Dermis blood vessel endothelial cell (primary cell): ENCODE results near the gene CNTN5. TPM values are rescaled to one million over a fixed set of nuclear protein-coding genes. Genes with fewer than 3 reads are reported as not detected.

Experiments used
- DNase-seq: peaks from one replicate; pipeline ENCODE4 v3.0.0; 2010
- total RNA-seq: library from RNA; depleted of rRNA; stranded (reverse); fragments of >200 nt; gene quantifications from 2 replicates; pipeline ENCODE4 v1.2.3, GENCODE V29; 2014

Gene CNTN5
- total RNA-seq, 1 donor from 2014 or later, result not detected

DNA sequence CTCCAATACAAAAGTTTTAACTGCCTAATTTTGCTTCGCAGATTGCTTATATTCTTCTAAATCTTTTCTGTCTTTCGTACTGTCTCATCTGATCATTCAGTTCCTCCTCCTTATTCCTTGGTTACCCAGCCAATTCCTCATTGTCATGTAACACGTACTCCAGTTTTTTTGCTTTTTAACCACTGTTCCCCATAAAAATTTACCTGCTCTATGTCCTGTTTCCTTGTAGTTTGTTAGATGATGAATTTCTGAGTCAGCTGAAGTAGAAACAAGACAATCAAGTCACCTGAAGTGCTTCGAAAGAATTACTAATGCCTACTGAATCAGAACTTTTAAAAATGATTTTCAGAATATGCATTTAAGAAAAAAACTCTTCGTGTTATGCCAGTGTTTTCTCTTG, 150.6 kb downstream of the CNTN5 start:
- DNase-seq, result no peak

DNA sequence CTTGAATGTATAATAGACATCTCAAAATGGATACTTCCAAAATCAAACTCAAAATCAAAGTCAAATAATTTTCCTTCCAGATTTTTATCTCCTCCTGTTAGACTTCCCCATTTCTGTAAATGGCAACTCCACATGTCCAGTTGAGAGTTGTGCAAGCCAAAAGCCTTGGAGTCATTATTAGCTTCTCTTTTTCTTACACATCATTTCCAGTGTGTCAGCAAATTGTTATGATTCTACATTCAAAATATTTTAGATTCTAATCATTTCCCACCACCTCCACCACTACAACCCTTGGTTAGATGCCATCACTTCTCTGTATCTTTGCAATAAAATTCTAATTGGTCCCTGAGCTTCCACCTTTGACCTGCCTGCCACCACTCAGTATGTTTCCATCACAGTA, 155.7 kb downstream of the CNTN5 start:
- no peak for DNase-seq

DNA sequence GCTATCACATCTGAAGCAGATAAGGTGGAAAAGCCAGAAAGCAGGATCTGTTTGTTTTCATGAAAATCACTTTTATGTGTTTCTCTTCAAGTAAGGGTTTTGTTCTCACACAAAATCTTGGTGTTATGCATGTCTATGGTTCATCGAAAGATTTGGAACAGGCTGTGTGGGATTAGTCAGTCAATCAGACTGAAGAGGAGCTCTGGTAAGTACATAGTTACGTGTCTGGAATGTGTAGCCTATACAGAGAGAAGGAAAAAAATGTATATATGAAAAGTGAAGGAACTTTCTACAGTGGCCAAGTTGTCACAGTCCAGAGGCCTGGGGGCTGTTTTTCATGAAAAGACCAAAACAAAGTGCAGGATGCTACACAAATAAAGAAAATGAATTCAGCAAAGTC, 156.7 kb downstream of the CNTN5 start:
- DNase-seq, result no peak

DNA sequence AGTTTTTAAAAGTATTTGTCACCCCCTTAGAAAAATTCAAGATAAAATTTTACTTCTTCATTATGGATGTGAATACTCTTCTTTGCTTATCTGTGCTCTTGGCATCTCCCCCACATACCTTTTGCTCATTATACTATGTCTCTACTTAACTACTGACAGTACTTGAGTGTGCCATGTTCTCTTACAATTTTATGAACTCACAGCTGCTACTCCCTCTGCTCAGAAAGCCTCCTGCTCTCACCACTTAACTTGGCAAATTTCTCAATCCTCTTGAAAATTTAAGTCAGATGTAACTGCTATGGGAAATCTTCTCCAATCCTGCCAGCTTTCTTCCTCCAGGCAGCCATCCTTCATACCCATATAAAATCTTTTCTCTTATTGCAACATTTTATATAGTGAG, 163.4 kb downstream of the CNTN5 start:
- no peak for DNase-seq

DNA sequence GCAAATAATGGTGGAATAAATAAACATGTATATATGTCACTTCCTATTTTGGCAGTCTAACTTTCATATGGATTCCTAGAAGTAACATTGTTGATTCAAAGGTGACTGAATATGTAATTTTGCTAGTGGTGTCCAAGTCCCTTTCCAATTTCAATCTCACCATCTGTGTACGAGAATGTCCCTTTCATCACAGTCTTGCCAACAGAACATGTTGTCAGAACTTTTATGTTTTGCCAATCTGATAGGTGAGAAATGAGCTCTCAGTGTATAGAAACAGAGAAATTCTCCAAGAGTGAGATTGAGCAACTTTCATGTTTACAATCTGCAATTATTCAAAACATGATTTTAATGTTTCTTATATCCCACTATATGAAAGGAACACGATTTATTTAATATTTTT, 167.5 kb downstream of the CNTN5 start:
- no peak for DNase-seq

DNA sequence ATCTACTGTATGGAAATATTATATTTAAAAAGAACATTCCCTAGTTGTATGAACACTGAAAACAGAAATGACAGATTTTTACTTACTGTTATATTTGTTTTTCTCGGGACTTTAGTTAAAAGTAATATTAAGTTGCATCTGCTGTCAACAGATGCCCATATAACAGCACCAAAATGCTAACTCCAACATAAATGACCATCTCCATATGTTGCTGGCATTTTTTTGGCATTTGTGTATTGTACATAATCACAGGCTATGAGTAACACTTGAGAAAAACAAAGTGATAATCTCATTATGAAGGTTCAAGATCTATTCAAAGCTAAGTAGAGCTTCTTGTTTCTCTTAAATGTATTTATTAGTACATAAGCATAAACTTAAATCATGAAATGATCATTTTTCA, 172.0 kb downstream of the CNTN5 start:
- DNase-seq, result no peak

DNA sequence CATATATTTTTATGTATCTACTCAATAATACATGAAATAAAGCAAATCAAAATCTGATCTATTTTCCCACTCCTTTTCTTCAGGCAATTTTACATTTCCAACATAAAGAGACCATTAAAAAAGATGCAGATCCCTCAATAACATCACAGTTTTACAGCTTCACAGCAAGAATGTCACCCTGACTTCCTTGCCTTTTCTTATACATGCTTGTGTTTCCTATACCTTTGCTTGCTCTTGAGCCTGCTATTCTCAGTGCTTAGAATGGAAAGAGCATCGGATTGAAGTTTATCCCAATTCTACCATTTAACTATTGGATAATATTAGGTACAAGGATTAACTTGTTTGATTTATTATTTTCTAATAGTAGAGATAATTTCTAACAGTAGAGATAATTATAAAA, 176.7 kb downstream of the CNTN5 start:
- DNase-seq, result no peak

DNA sequence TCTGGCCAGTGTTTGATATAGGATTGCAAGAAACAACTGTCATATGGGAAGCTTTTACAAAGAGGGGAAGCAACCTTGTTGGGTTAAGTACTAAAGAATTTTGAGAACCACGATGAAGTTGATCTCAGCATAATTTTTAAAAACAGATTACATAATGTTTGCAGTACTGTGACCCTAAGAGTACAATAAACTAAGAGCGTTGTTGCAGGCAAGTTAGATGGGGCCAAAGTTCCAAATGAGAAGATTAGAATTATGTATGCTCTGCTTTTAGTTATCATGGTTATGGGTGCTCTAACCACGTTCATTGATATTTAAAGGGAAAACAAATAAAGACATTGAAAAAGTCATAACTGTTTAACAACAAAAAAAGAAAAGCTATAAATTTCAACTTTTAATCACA, 177.5 kb downstream of the CNTN5 start:
- no peak for DNase-seq

DNA sequence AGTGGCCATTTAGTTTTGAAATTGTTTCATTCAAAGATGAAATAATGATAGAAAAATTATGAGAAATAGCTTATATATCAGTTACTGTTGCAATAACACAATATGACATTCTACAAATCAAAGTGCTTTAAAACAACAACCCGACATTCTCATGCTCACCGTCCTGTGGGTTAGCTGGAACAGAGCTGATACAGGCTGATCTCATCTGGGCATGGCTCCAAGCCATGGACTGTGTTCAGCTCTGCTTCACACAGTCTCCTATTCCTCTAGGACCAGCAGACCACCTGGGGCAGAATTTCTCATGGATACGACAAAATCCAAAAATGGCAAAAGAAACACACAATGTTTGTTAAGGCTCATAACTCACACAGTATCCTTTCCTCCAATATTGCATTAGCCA, 178.6 kb downstream of the CNTN5 start:
- no peak for DNase-seq

DNA sequence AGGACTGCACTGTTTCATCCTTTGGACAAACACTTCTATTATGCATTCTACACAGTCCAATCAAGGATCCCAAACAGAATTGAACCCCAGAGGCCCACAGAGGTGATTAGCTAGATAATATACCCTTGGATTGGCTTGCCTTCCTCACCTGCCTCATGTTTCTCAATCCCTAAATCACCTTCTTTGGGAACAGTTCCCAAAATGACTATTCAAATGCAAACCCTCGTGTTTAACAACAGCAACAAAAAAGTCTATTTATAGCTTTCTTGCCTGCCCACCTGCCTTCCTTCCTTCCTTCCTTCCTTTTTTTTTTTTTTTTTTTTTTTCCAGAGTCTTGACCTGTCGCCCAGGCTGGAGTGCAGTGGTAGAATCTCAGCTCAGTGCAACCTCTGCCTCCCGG, 180.0 kb downstream of the CNTN5 start:
- DNase-seq, result no peak

DNA sequence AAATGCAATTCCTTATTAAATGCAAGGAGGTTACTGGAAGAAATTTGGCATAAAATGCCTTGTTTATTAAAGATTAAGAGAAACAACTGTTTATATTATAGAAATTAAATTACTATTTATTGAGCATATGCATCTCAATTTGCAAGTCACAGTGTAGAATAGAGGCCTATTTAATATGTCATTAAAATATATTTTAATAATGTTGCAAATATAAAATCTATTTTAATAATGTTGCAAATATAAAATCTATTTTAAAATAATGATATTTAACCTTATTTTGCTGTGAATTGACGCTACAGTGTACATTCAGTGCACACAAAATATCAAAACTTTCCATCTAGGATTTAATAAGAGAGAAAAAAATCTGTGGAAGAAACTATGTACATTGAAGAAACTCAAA, 188.1 kb downstream of the CNTN5 start:
- DNase-seq, result no peak

DNA sequence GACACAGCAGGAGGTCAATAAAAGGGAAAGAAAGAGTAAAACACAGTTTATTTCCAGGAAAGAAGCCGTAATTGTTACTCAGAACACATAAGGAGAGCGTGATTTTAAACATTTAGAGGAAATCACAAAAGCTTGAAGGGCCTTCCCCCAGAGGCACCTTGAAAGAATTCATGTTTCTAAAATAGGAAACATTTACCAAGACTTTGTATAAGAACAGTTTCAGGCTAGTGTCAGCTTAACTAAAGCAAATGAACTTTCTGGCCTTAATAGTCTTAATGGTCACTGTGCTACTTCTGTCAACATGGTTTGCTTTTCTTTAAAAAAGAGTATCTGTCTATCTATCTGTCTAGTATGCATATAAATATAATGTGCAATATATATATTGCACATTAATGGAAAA, 208.8 kb downstream of the CNTN5 start:
- no peak for DNase-seq

DNA sequence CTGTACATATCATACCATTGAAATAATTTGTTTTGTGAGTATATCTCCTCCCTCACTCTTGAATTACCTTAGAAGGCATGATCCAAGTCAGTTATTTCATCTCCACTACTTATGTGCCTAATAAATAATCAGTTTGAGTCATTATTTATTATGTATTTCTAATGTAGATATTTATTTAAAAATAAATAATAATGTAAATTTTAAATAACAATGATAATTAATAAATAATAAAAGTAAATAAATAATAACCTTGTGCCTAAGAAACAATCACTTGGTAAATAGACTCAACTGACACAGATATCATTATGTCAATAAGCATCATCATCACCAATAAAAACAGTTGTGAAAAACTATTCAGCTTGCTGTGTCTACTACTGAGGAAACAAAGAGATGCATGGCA, 213.8 kb downstream of the CNTN5 start:
- no peak for DNase-seq

DNA sequence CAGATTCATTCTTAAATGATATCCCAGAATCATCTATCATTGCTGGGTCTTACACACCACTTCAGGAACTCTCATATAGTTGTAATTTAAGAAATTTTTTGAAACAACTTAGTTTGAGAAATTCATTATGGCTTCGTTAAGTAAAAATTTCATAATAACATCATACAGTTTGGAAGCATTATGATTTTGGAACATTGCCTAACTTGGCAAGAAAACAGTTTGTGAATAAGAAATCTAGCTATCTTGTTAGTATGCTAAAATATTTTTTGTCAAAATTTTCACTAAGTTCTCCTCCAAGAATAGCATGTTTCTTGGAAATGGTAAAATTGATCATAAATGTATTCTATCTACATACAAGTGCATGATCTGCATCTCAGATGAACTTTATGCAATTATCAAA, 217.7 kb downstream of the CNTN5 start:
- DNase-seq, result no peak

DNA sequence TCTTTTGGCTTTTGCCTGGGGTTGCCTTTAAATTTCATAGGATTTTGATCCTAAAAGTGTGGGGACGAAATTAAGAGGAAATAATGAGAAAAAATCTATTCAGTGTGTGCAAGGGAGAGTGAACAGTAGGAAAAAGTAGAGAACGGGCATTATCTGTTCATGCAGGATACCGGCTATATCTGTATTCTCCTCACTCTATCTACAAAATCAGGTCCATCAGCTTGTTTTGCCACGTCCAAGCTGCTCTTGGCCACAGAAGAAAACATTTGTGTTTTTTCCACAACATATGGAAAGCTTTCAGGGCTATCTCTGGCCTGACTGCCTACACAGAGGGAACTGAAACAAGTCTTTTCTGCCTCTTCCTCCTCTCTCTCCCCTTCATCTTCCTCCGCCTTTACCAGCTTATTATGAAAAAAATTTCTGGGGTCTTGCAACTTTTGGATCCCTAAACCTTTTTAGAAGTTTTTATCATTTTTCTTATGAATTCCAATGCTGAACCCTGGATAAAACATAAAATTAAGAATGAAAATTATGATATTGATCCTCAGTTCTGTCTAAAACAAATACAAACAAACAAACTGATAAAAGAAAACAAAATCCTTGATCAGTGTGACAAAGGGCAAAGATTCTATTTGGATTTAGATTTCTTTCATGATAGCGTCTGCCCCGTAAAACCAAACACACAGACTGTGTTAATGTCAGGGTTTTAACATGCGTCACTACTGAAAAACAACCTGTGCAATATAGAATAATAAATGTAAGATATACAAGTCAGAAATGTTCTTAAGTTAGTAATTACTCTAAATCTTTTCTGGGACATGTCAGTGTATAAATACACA, 219.7 kb downstream of the CNTN5 start:
- no peak for DNase-seq

DNA sequence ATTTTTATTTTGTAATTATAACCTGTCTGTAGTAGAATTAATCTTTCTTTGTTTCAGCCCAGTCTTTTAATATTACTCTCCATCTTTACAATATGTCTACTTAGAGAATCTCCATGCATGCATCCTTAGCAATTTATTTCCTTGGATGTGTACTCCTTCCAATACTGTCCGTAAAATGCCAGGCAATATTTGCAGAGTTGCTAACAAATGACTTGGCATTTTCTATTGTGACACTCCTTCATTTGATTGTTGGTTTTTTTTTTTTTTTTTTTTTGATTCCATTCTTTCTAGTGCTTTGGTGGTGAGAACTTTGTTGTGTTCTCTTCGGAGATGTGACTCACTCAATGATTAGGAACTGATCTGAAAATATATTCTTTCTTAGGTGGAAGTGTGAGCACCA, 220.3 kb downstream of the CNTN5 start:
- DNase-seq, result no peak

DNA sequence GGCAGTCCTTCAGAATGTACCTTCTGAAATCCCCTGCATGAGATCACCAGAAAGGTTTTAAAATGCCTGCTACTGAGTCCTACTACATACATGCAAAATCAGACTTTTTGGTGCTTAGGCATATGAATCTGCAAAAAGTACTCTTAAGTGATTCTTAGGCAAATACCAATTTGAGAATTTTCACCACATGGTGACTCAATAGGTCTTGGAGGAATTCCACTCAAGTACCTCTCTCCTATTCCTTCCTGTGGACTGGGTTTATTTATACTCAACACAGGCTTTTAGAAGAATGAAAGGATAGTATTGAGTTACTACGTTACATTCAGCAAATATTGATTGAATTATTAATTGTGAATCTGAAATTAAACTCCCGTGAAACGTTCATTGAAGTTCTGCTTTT, 223.9 kb downstream of the CNTN5 start:
- DNase-seq, result no peak

DNA sequence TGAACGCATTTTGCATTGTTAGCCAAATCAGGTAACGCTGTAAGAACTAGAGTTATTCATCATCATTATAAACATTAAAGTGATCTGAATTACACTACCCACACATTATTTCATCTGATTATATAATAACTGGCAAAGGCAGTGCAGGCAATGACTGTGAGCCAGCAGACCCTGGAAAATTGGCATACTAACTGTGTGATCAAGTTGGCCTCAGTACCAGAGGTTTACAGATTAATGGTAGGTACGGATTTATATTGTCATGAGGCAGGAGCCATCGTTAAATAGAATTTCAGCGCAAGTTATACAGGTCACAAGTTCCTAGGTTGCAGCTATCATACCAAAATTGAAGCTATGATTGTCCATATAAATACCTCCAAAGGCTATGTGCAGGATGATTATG, 225.4 kb downstream of the CNTN5 start:
- no peak for DNase-seq

DNA sequence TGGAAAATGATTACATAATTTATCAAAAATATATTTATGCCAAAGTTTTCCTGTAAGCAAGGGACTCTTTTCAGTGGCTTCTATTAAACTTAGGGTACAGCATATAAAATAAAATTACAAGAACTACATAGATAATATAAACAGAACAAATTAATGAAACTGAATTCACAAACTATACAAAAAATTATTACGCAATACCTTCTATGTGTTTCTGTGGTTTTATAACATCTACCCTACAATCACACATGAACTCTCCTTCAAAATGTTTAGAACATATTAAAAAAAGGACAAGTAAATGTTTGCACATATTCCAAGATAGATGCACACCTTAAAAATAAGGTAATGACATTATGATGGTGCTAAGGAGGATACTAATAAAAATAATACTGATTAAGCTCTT, 235.9 kb downstream of the CNTN5 start:
- no peak for DNase-seq

DNA sequence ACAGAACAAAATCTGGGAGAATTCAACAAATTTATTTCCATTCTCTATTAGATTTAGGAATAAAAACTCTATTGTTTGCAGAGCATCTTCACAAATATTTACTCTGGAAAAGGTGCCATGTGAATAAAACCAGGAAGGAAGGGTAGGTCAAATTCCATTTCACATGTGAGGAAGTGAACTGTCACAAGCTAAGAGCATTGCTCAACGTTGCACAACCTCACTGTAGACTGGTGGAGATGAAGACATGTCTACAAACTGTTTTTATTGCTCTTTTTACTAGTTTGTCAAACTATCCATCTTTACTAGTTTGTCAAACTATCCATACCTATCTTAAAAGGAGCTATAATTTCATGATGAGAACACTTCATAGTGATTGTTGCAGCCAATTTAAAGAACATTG, 236.4 kb downstream of the CNTN5 start:
- DNase-seq, result no peak

DNA sequence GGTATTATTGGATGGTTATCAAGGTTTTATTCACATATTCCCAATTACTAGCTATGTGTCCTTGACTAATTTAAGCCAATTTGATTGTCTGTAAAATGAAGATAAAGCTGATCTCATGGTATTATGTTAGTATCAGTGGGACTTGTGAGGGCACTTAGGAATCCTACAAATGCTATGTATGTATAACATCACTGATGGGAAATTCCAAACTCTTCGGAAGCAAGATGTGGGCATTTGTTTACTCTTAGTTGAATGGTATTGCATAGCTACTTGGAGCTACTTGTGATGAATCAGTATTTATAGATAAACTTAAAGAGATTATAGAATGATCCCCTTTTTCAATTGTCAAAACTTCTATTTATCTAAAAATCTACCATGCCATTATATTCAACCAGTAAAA, 239.9 kb downstream of the CNTN5 start:
- no peak for DNase-seq

DNA sequence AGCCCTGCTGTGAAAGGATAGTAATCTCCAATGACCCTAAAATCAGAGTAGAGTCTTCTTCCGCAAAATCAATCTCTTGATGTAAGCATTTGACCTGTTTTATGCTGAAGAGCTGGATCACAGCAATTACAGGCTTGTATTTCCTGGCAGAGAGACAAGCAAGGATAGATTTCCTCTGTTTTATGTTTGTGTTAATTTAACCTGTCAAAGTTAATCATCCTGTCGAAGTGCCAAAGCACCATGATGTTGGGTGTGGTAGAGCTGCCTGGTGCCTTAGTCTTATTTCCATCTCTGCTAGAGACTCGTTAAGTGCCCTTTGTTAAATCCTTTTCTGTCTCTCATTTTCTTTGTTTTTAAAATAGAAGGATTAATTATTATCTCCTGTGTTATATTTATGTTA, 248.1 kb downstream of the CNTN5 start:
- no peak for DNase-seq

DNA sequence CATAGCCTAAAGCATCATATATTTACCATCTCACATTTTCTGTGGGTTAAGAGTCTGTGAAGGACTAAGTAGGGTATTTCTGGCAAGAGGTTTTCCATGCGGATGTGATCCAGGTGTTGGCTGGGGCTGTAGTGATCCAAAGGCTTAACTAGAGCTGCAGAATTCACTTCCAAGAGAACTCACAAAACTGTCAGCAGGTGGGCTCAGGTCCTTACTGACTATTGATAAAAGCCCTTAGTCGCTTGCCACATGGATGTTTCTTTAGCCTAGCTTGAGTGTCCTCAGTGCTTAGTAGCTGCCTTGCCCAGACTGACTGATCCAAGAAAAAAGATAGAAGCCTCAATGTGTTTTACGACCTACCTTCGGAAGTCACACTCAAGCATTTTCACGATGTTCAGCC, 250.8 kb downstream of the CNTN5 start:
- no peak for DNase-seq

DNA sequence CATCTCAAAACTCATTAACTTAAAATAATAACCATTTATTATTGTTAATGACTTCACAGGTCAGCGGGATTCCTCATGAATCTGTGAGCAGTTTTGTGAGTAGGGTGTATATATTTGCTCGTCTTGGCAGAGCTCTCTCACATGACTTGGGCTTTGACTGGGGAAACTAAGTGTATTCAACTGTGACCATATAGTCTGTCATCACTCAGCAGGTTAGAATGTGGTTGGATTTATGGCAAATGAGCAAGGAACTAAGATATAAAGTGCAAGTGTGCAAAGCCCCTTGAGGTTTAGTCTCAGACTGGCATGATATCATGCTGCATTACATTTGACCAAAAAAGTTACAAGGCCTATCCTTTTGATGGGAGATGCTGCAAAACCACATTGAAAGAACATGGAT, 254.8 kb downstream of the CNTN5 start:
- DNase-seq, result no peak

DNA sequence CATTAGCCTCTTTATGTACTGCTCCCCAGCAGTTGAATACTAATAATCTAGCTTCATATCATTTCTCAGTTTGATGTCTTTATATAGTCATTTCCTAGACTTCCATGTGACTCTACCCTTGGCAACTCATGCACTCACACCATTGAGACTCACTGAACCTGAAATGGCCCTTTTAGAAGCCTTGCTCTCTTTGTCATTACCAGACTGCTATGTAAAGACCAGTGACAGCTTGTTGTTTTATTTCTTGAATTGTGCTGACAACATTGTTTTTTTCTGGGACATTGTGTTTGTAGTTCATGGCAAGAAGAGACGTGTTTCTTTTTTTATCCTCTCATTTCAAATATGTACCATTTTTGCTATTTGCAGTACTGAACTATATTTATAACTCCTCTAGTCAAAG, 256.5 kb downstream of the CNTN5 start:
- DNase-seq, result no peak
